HL-60 (cell line): ENCODE measurements around the gene RARRES1.

Source experiments
- GABPA ChIP-seq: IDR thresholded peaks from 2 replicates; pipeline ENCODE4 v1.6.1; 2012; ENCODE audit warnings: low read depth
- POLR2AphosphoS5 ChIP-seq: IDR thresholded peaks from 2 replicates; pipeline ENCODE4 v1.6.1; 2012; ENCODE audit warnings: low read depth
- SPI1 ChIP-seq: IDR thresholded peaks from 2 replicates; pipeline ENCODE4 v1.6.1; 2012; ENCODE audit warnings: low read depth, mild to moderate bottlenecking, borderline replicate concordance
- TF ChIP-seq, protein P1 (sequence below): IDR thresholded peaks from 2 replicates; pipeline ENCODE4 v1.6.1; 2012; ENCODE audit warnings: low read depth; ENCODE audit not compliant: insufficient replicate concordance
- TF ChIP-seq, protein P2 (sequence below): IDR thresholded peaks from one replicate; pipeline ENCODE4 v1.5.1; 2011; ENCODE audit warnings: low read length, control low read depth, inconsistent platforms; ENCODE audit not compliant: insufficient read depth

DNA sequence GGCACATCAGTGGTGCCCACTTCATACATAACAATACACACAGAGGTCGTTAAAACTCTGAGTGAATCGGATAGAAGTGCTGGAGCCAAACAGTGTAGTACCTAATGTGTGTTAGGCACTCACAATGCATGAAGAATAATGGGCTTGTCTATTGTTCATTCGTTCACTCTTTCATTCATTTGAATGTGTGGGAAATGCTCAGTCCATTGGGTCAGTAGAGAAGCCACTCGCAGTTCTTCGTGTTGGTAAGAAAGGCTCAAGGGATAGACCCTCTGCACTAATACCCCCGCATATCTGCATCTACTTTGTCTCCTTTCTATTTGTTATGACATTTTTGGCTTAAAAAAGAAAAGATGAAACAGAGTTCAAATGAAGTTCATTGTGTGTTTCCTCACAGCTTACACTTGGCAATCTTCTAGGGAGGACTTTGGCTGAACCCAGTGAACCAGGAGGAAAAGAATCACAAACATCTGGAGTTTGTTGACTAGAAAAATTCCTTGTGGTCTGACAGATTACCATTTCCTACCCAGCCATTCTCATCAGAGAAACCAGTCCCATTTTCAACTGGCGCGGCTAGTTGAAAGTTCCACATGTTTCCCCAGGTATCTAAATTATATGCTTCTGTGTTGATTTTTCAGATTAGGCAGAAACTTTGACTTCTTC, 36.8 kb upstream of the RARRES1 start:
- TF ChIP-seq, protein P1, sequence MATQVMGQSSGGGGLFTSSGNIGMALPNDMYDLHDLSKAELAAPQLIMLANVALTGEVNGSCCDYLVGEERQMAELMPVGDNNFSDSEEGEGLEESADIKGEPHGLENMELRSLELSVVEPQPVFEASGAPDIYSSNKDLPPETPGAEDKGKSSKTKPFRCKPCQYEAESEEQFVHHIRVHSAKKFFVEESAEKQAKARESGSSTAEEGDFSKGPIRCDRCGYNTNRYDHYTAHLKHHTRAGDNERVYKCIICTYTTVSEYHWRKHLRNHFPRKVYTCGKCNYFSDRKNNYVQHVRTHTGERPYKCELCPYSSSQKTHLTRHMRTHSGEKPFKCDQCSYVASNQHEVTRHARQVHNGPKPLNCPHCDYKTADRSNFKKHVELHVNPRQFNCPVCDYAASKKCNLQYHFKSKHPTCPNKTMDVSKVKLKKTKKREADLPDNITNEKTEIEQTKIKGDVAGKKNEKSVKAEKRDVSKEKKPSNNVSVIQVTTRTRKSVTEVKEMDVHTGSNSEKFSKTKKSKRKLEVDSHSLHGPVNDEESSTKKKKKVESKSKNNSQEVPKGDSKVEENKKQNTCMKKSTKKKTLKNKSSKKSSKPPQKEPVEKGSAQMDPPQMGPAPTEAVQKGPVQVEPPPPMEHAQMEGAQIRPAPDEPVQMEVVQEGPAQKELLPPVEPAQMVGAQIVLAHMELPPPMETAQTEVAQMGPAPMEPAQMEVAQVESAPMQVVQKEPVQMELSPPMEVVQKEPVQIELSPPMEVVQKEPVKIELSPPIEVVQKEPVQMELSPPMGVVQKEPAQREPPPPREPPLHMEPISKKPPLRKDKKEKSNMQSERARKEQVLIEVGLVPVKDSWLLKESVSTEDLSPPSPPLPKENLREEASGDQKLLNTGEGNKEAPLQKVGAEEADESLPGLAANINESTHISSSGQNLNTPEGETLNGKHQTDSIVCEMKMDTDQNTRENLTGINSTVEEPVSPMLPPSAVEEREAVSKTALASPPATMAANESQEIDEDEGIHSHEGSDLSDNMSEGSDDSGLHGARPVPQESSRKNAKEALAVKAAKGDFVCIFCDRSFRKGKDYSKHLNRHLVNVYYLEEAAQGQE: no peak
- TF ChIP-seq, protein P2, sequence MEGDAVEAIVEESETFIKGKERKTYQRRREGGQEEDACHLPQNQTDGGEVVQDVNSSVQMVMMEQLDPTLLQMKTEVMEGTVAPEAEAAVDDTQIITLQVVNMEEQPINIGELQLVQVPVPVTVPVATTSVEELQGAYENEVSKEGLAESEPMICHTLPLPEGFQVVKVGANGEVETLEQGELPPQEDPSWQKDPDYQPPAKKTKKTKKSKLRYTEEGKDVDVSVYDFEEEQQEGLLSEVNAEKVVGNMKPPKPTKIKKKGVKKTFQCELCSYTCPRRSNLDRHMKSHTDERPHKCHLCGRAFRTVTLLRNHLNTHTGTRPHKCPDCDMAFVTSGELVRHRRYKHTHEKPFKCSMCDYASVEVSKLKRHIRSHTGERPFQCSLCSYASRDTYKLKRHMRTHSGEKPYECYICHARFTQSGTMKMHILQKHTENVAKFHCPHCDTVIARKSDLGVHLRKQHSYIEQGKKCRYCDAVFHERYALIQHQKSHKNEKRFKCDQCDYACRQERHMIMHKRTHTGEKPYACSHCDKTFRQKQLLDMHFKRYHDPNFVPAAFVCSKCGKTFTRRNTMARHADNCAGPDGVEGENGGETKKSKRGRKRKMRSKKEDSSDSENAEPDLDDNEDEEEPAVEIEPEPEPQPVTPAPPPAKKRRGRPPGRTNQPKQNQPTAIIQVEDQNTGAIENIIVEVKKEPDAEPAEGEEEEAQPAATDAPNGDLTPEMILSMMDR: no peak
- no peak for TF ChIP-seq POLR2AphosphoS5
- TF ChIP-seq GABPA: no peak
- no peak for TF ChIP-seq SPI1
